Mesendoderm (in vitro differentiated cells): Measurements from ENCODE around the gene IPO7. TPM values are rescaled to one million over a fixed set of nuclear protein-coding genes. Genes with fewer than 3 reads are reported as not detected.
"Not testable (repeated sequence)": the region's sequence is repeated elsewhere in the genome, so short reads cannot be mapped to it uniquely, and the experiment has no call there.

ENCODE experiments used
- DNase-seq: peaks from one replicate; pipeline ENCODE4 v3.0.0; 2013
- H2AK5ac ChIP-seq: 2 replicates; pipeline ENCODE4 v1.6.1; 2013; ENCODE audit warnings: low read length, inconsistent platforms
- H2BK120ac ChIP-seq: 2 replicates; pipeline ENCODE4 v1.6.1; 2013; ENCODE audit warnings: low read depth, mild to moderate bottlenecking, low read length, moderate library complexity, mixed read lengths
- H2BK15ac ChIP-seq: replicated peaks from 2 replicates; pipeline ENCODE4 v1.6.1; 2013; ENCODE audit warnings: low read depth, mild to moderate bottlenecking, moderate library complexity
- H2BK5ac ChIP-seq: 2 replicates; pipeline ENCODE4 v1.6.1; 2013; ENCODE audit warnings: low read length, inconsistent platforms
- H3K18ac ChIP-seq: 2 replicates; pipeline ENCODE4 v1.6.1; 2013; ENCODE audit warnings: mild to moderate bottlenecking, low read length, mixed read lengths
- H3K23ac ChIP-seq: one replicate; pipeline ENCODE4 v1.6.1; 2013; ENCODE audit warnings: low read length
- H3K27ac ChIP-seq: 2 replicates; pipeline ENCODE4 v1.5.1; 2013; ENCODE audit warnings: low read depth, mild to moderate bottlenecking, inconsistent platforms, low read length, moderate library complexity
- H3K27me3 ChIP-seq: 2 replicates; pipeline ENCODE4 v1.6.1; 2013; ENCODE audit warnings: low read length, control low read depth, mild to moderate bottlenecking, inconsistent platforms; ENCODE audit not compliant: insufficient read depth, poor library complexity
- H3K36me3 ChIP-seq: 2 replicates; pipeline ENCODE4 v1.6.1; 2013; ENCODE audit warnings: low read length, inconsistent platforms; ENCODE audit not compliant: control insufficient read depth, insufficient read depth
- H3K4ac ChIP-seq: one replicate; pipeline ENCODE4 v1.6.1; 2013; ENCODE audit warnings: low read depth, mild to moderate bottlenecking, low read length, moderate library complexity
- H3K4me1 ChIP-seq: 2 replicates; pipeline ENCODE4 v1.6.1; 2013; ENCODE audit warnings: low read depth, low read length, inconsistent platforms; ENCODE audit not compliant: control insufficient read depth
- H3K4me2 ChIP-seq: 2 replicates; pipeline ENCODE4 v1.6.1; 2013; ENCODE audit warnings: low read length
- H3K4me3 ChIP-seq: 2 replicates; pipeline ENCODE4 v1.5.1; 2013; ENCODE audit warnings: mild to moderate bottlenecking, low read length
- H3K56ac ChIP-seq: one replicate; pipeline ENCODE4 v1.6.1; 2013; ENCODE audit warnings: low read length
- H3K79me1 ChIP-seq: 2 replicates; pipeline ENCODE4 v1.6.1; 2013; ENCODE audit warnings: low read length, inconsistent platforms
- H3K79me2 ChIP-seq: 2 replicates; pipeline ENCODE4 v1.6.1; 2013; ENCODE audit warnings: mild to moderate bottlenecking, low read length; ENCODE audit not compliant: control insufficient read depth, insufficient read depth
- H3K9ac ChIP-seq: 2 replicates; pipeline ENCODE4 v1.6.1; 2013; ENCODE audit warnings: low read length, inconsistent platforms
- H4K5ac ChIP-seq: one replicate; pipeline ENCODE4 v1.6.1; 2013; ENCODE audit warnings: low read length
- H4K8ac ChIP-seq: one replicate; pipeline ENCODE4 v1.6.1; 2013; ENCODE audit warnings: low read depth, mild to moderate bottlenecking, control low read depth, low read length, moderate library complexity
- WGBS: extraction: QIAGEN DNeasy Blood & Tissue Kit; methylation state at CpG from one replicate; pipeline ENCODE4 v1.1.7; 2013; ENCODE audit warnings: low lambda C conversion rate, missing lambda C conversion rate; ENCODE audit not compliant: insufficient coverage; ENCODE audit errors: extremely low coverage; 5-methylcytosine and 5-hydroxymethylcytosine counted together
- polyA plus RNA-seq, 2 experiments: library from polyadenylated mRNA; stranded (reverse); fragments of 200-250 nt; gene quantifications; one replicate each; pipeline ENCODE4 v1.2.3, GENCODE V29; 2013

The IPO7 gene
- polyA plus RNA-seq (2013, experiment 1 of 2) = 140 TPM
- 137 TPM for polyA plus RNA-seq (2013, experiment 2 of 2)

- H3K4me3 ChIP-seq = peak within 1 kb of the TSS; percentile 51
- H3K27ac ChIP-seq = peak within 1 kb of the TSS; percentile 94
- no peak within 1 kb of the TSS for H4K8ac ChIP-seq
- H3K79me1 ChIP-seq = no peaks in the 10 kb centered on the region
- H3K18ac ChIP-seq = peak within 1 kb of the TSS; percentile 94
- H2BK120ac ChIP-seq = peak within 1 kb of the TSS; percentile 6
- H3K4me2 ChIP-seq = peak within 1 kb of the TSS; percentile 43
- WGBS = no CpG with 5 or more reads among the region's 70 CpGs
- no peak within 1 kb of the TSS for H2BK15ac ChIP-seq
- no peak within 1 kb of the TSS for H4K5ac ChIP-seq
- H3K27me3 ChIP-seq = no peaks in the 10 kb centered on the region
- H2BK5ac ChIP-seq = peak within 1 kb of the TSS; percentile 87
- peak within 1 kb of the TSS; percentile 88 for H3K56ac ChIP-seq
- peak within 1 kb of the TSS; percentile 94 for H3K4ac ChIP-seq
- peak; percentile 97 for DNase-seq
- H3K4me1 ChIP-seq = no peaks in the 10 kb centered on the region
- H3K36me3 ChIP-seq = no peaks in the 10 kb centered on the region
- peak within 1 kb of the TSS; percentile 81 for H3K23ac ChIP-seq
- peak within 1 kb of the TSS; percentile 96 for H3K9ac ChIP-seq
- peaks cover 44% of the 10 kb centered on the region for H3K79me2 ChIP-seq
- no peak within 1 kb of the TSS for H2AK5ac ChIP-seq
Measured at GRCh38 chr11:9384535-9385326, at the start of gene IPO7. Gene IPO7, plus strand, starts transcription at chr11:9384652. Its CDS starts 112 bp downstream, at chr11:9384764.

- no peak overlapping the region for H3K4me2 ChIP-seq
- DNase-seq = no peak
- no peak overlapping the region for H3K23ac ChIP-seq
- WGBS = no CpG with 5 or more reads among the region's 5 CpGs
- H3K56ac ChIP-seq = no peak overlapping the region
- peaks cover 3% of the 10 kb centered on the region for H3K4me1 ChIP-seq
- no peak overlapping the region for H2BK15ac ChIP-seq
- H4K5ac ChIP-seq = no peak overlapping the region
- H3K18ac ChIP-seq = no peak overlapping the region
- no peaks in the 10 kb centered on the region for H3K79me1 ChIP-seq
- no peaks in the 10 kb centered on the region for H3K79me2 ChIP-seq
- H2BK5ac ChIP-seq = no peak overlapping the region
- H2BK120ac ChIP-seq = no peak overlapping the region
- no peaks in the 10 kb centered on the region for H3K36me3 ChIP-seq
- H3K27ac ChIP-seq = no peak overlapping the region
- no peak overlapping the region for H3K4ac ChIP-seq
- H4K8ac ChIP-seq = no peak overlapping the region
- no peak overlapping the region for H2AK5ac ChIP-seq
- no peaks in the 10 kb centered on the region for H3K27me3 ChIP-seq
- H3K4me3 ChIP-seq = no peak overlapping the region
- no peak overlapping the region for H3K9ac ChIP-seq
Measured at GRCh38 chr11:9341638-9342178, 42.7 kb upstream of the IPO7 start.

DNA sequence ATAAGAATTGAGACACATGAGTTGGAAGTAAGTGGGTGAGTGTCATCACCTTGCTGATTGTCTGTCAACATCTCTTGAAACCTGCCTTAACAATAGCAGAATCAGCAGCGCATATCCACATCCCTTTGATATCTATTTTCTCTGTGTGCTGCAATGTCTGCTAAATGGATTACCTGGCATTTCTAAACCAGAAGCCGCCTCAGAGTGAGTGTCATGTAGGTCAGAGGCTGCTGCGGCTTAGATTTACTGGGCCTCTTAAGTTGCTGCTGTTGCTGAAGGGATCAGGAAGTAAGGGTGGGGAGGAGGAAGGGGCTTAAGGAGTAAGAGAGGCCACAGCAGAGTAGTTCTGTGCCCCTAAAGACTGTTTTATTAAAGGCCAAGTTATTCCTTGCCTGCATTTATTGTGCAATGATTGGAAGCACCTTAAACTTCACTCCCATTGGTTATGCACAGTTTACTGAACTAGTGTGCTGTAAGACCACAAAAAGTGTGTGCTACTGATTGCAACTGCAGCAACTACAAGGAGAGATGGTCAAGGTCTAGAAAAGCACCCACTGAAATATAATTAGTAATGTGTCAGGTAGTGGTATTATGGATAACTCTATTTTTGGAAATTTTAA, 40.3 kb upstream of the IPO7 start:
- WGBS = no CpG with 5 or more reads among the region's 3 CpGs
- no peak overlapping the region for H4K5ac ChIP-seq
- no peaks in the 10 kb centered on the region for H3K79me2 ChIP-seq
- H3K9ac ChIP-seq = no peak overlapping the region
- H3K4me3 ChIP-seq = no peak overlapping the region
- no peak overlapping the region for H4K8ac ChIP-seq
- no peak overlapping the region for H3K56ac ChIP-seq
- H2BK120ac ChIP-seq = no peak overlapping the region
- no peak overlapping the region for H3K4me2 ChIP-seq
- no peak overlapping the region for H2AK5ac ChIP-seq
- H3K4me1 ChIP-seq = peaks cover 5% of the 10 kb centered on the region
- H2BK5ac ChIP-seq = no peak overlapping the region
- no peak overlapping the region for H3K23ac ChIP-seq
- no peaks in the 10 kb centered on the region for H3K27me3 ChIP-seq
- H3K36me3 ChIP-seq = no peaks in the 10 kb centered on the region
- H3K4ac ChIP-seq = no peak overlapping the region
- DNase-seq = peak; percentile 60
- H3K27ac ChIP-seq = no peak overlapping the region
- H3K18ac ChIP-seq = no peak overlapping the region
- H3K79me1 ChIP-seq = no peaks in the 10 kb centered on the region
- no peak overlapping the region for H2BK15ac ChIP-seq

GRCh38 chr11:9347100-9347499, 37.4 kb upstream of the IPO7 start:
- Histone ChIP-seq H3K79me2 (no peaks in the 10 kb centered on the region), H2BK15ac (no peak overlapping the region), H4K5ac (no peak overlapping the region), H2BK5ac (no peak overlapping the region), H3K4me1 (peaks cover 5% of the 10 kb centered on the region), H3K36me3 (no peaks in the 10 kb centered on the region), H3K79me1 (no peaks in the 10 kb centered on the region), H3K56ac (peak overlapping the region; percentile 73), H2AK5ac (no peak overlapping the region), H3K18ac (no peak overlapping the region), H3K27ac (no peak overlapping the region), H3K4me3 (no peak overlapping the region), H3K23ac (no peak overlapping the region), H3K4me2 (no peak overlapping the region), H4K8ac (no peak overlapping the region), H3K4ac (no peak overlapping the region), H3K9ac (no peak overlapping the region), H2BK120ac (no peak overlapping the region), H3K27me3 (no peaks in the 10 kb centered on the region)
- peak; percentile 70 for DNase-seq
- no CpG with 5 or more reads among the region's 2 CpGs for WGBS

DNA sequence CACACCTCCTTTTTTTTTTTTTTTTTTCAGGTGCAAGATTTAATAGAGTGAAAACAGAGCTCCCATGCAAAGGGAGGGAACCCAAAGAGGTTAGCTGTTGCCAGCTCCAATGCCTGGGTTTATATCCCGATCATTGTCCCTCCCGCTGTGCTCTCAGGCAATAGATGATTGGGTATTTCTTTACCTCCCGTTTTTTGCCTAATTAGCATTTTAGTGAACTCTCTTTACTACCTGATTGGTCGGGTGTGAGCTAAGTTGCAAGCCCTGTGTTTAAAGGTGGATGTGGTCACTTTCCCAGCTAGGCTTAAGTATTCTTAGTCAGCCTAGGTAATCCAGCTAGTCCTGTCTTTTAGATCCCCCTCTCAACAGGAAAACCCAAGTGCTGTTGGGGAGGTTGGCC, 36.7 kb upstream of the IPO7 start:
- H4K5ac ChIP-seq, H4K8ac ChIP-seq, H3K36me3 ChIP-seq, H3K56ac ChIP-seq, H3K4ac ChIP-seq, H2BK15ac ChIP-seq, H3K27me3 ChIP-seq, H3K4me3 ChIP-seq, H3K9ac ChIP-seq, H3K27ac ChIP-seq, H3K4me2 ChIP-seq, H2BK120ac ChIP-seq, H2AK5ac ChIP-seq, H2BK5ac ChIP-seq, H3K18ac ChIP-seq, H3K4me1 ChIP-seq, H3K23ac ChIP-seq, H3K79me2 ChIP-seq, H3K79me1 ChIP-seq: not testable (repeated sequence)
- peak; percentile 25 for DNase-seq
- WGBS = no CpG with 5 or more reads among the region's 4 CpGs
